HepG2 (cell line): ENCODE data around the gene SUOX.

Experiments used
- EZH2 ChIP-seq: conservative IDR thresholded peaks from 2 replicates; pipeline ENCODE4 v1.6.1; 2012; ENCODE audit warnings: mild to moderate bottlenecking, low read depth, low read length, moderate library complexity
- HDAC6 ChIP-seq: fragments of 200-600 bp; sonication (generic); IDR thresholded peaks from 2 replicates; pipeline ENCODE4 v1.7.0; 2017; ENCODE audit warnings: mild to moderate bottlenecking, antibody characterized with exemption, low read length, low read depth
- JUN ChIP-seq: sonication (generic); formaldehyde crosslinking; IDR thresholded peaks from 2 replicates; pipeline ENCODE4 v1.4.0; 2020; ENCODE audit warnings: mild to moderate bottlenecking, missing genetic modification reagents
- MYC ChIP-seq: sonication (generic); formaldehyde crosslinking; IDR thresholded peaks from 2 replicates; pipeline ENCODE4 v1.9.0; 2021; ENCODE audit warnings: missing genetic modification reagents, borderline replicate concordance
- TAF1 ChIP-seq: sonication (generic); formaldehyde crosslinking; IDR thresholded peaks from 2 replicates; pipeline ENCODE4 v1.4.0; 2020; ENCODE audit warnings: missing genetic modification reagents
- TF ChIP-seq, protein P1 (sequence below): sonication (generic); formaldehyde crosslinking; IDR thresholded peaks from 2 replicates; pipeline ENCODE4 v1.4.0; 2020; ENCODE audit warnings: missing genetic modification reagents
- TF ChIP-seq, protein P2 (sequence below): sonication (generic); formaldehyde crosslinking; IDR thresholded peaks from 2 replicates; pipeline ENCODE4 v1.8.1; 2023; ENCODE audit warnings: mild to moderate bottlenecking, missing genetic modification reagents

DNA sequence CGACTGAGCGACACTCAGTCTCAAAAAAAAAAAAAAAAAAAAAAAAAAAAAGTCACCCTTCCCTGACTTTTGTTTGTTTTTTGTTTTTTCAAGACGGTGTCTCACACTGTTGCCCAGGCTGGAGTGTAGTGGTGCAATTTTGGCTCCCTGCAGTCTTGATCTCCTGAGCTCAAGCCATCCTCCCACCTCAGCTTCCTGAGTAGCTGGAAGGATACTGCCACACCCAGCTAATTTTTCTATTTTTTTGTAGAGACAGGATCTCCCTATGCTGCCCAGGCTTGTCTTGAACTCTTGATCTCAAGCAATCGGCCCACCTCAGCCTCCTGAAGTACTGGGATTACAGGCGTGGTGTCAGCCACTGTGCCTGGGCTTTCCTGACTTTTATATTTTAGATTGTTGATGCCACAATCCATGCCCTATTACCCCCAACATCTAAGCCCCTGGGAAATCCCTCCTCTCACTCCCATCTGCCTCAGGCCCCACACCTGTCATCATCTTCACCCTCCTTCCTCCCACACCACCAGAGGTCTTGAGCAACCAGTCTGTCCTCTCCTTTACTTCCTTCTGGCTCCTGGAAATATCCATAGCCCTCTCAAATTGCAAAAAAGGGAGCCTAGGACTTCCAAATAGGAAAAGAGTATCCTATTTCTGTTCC lies 31.6 kb downstream of the SUOX start:
- TF ChIP-seq TAF1: no peak
- TF ChIP-seq, protein P1, sequence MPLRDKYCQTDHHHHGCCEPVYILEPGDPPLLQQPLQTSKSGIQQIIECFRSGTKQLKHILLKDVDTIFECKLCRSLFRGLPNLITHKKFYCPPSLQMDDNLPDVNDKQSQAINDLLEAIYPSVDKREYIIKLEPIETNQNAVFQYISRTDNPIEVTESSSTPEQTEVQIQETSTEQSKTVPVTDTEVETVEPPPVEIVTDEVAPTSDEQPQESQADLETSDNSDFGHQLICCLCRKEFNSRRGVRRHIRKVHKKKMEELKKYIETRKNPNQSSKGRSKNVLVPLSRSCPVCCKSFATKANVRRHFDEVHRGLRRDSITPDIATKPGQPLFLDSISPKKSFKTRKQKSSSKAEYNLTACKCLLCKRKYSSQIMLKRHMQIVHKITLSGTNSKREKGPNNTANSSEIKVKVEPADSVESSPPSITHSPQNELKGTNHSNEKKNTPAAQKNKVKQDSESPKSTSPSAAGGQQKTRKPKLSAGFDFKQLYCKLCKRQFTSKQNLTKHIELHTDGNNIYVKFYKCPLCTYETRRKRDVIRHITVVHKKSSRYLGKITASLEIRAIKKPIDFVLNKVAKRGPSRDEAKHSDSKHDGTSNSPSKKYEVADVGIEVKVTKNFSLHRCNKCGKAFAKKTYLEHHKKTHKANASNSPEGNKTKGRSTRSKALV (CRISPR knock-in tag): no peak
- TF ChIP-seq HDAC6: no peak
- TF ChIP-seq, protein P2, sequence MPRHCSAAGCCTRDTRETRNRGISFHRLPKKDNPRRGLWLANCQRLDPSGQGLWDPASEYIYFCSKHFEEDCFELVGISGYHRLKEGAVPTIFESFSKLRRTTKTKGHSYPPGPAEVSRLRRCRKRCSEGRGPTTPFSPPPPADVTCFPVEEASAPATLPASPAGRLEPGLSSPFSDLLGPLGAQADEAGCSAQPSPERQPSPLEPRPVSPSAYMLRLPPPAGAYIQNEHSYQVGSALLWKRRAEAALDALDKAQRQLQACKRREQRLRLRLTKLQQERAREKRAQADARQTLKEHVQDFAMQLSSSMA (CRISPR knock-in tag): no peak
- TF ChIP-seq MYC (CRISPR knock-in tag): no peak
- TF ChIP-seq EZH2: no peak
- no peak for TF ChIP-seq JUN (CRISPR knock-in tag)
